HG03139 (cell line): ENCODE results near the gene MOXD1.

Experiments used
- ATAC-seq: cut with Tn5 transposase; IDR thresholded peaks from one replicate; pipeline ENCODE4 v1.9.1; 2021; ENCODE audit not compliant: unreplicated experiment

MOXD1 gene

GRCh38 chr6:132399376-132400074, 1.8 kb downstream of the MOXD1 start:
- ATAC-seq = no peak

- ATAC-seq = no peak
Observed at GRCh38 chr6:132395015-132395597, 6.2 kb downstream of the MOXD1 start.

GRCh38 chr6:132392792-132393191, 8.5 kb downstream of the MOXD1 start:
- ATAC-seq = no peak

- ATAC-seq = no peak
Observed at GRCh38 chr6:132392270-132392646, 9.0 kb downstream of the MOXD1 start.

GRCh38 chr6:132391391-132392269, 9.6 kb downstream of the MOXD1 start:
- ATAC-seq = no peak

- ATAC-seq = no peak
Observed at GRCh38 chr6:132390451-132390850, 10.8 kb downstream of the MOXD1 start.

- no peak for ATAC-seq
Observed at GRCh38 chr6:132390017-132390416, 11.3 kb downstream of the MOXD1 start.

- ATAC-seq = no peak
Observed at GRCh38 chr6:132388291-132388690, 13.0 kb downstream of the MOXD1 start.

- ATAC-seq = no peak
Observed at GRCh38 chr6:132382630-132383175, 18.6 kb downstream of the MOXD1 start.

GRCh38 chr6:132381381-132381780, 19.9 kb downstream of the MOXD1 start:
- no peak for ATAC-seq

GRCh38 chr6:132380358-132381029, 20.8 kb downstream of the MOXD1 start:
- no peak for ATAC-seq

GRCh38 chr6:132369526-132369925, 31.7 kb downstream of the MOXD1 start:
- no peak for ATAC-seq

- no peak for ATAC-seq
Observed at GRCh38 chr6:132368916-132369481, 32.3 kb downstream of the MOXD1 start.

GRCh38 chr6:132365281-132365907, 35.9 kb downstream of the MOXD1 start:
- peak; percentile 94 for ATAC-seq

GRCh38 chr6:132364306-132365074, 36.8 kb downstream of the MOXD1 start:
- ATAC-seq = no peak

- no peak for ATAC-seq
Observed at GRCh38 chr6:132362442-132363185, 38.7 kb downstream of the MOXD1 start.

GRCh38 chr6:132361101-132361500, 40.2 kb downstream of the MOXD1 start:
- ATAC-seq = no peak

- ATAC-seq = no peak
Observed at GRCh38 chr6:132359886-132360285, 41.4 kb downstream of the MOXD1 start.

GRCh38 chr6:132357120-132357519, 44.2 kb downstream of the MOXD1 start:
- no peak for ATAC-seq
